Measurements from ENCODE around the gene EPC1.

- TF ChIP-seq, protein P1, sequence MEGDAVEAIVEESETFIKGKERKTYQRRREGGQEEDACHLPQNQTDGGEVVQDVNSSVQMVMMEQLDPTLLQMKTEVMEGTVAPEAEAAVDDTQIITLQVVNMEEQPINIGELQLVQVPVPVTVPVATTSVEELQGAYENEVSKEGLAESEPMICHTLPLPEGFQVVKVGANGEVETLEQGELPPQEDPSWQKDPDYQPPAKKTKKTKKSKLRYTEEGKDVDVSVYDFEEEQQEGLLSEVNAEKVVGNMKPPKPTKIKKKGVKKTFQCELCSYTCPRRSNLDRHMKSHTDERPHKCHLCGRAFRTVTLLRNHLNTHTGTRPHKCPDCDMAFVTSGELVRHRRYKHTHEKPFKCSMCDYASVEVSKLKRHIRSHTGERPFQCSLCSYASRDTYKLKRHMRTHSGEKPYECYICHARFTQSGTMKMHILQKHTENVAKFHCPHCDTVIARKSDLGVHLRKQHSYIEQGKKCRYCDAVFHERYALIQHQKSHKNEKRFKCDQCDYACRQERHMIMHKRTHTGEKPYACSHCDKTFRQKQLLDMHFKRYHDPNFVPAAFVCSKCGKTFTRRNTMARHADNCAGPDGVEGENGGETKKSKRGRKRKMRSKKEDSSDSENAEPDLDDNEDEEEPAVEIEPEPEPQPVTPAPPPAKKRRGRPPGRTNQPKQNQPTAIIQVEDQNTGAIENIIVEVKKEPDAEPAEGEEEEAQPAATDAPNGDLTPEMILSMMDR (IDR thresholded peaks at IDR 0.05) = no peak
- no peak for TF ChIP-seq POLR2A (IDR thresholded peaks at IDR 0.05)
Measured at GRCh38 chr10:32298075-32298812, 48.7 kb downstream of the EPC1 start.

Data from tibial nerve (tissue), 3 donors.